HepG2 (cell line): ENCODE data around the gene FCAR. TPM values are rescaled to one million over a fixed set of nuclear protein-coding genes. Genes with fewer than 3 reads are reported as not detected.

Experiments used
- ATAC-seq: fragments of 200-7000 bp; cut with Tn5 transposase; 3 replicates; pipeline ENCODE4 v1.9.1; 2020; ENCODE audit warnings: mild to moderate bottlenecking, moderate library complexity
- Bru-seq: library from RNA; stranded (reverse); fragments of 400-500 nt; gene quantifications from one replicate; lab custom pipeline; 2021; lab: Mats Ljungman, UMichigan
- BruChase-seq, 2 experiments: library from RNA; stranded (reverse); fragments of 400-500 nt; gene quantifications; one replicate each; lab custom pipeline; 2021; lab: Mats Ljungman, UMichigan
- BruUV-seq: library from RNA; stranded (reverse); fragments of 400-500 nt; replicated peaks from 2 replicates; lab custom pipeline; 2021; lab: Mats Ljungman, UMichigan
- CTCF ChIA-PET: fragments of 300-600 bp; formaldehyde crosslinking; extraction: SDS; loops from one replicate; lab custom pipeline; 2021; ENCODE audit warnings: low total read pairs, inconsistent platforms, low intra/inter-chr PET ratio; lab: Yijun Ruan, JAX
- POLR2A ChIA-PET: fragments of 350-600 bp; sonication (Branson Sonifier 250); formaldehyde crosslinking; loops from one replicate; lab custom pipeline; 2020; ENCODE audit warnings: antibody characterized with exemption, inconsistent platforms; lab: Yijun Ruan, JAX
- DNase-seq: peaks from one replicate; pipeline ENCODE4 v3.0.0-alpha.2; 2015; ENCODE audit warnings: low spot score
- FAIRE-seq: peaks from 3 replicates; lab custom pipeline; 2011; peaks lifted over from hg19 to GRCh38; lab: Jason Lieb, UNC
- H2AFZ ChIP-seq: one replicate; pipeline ENCODE4 v1.6.1; 2011; ENCODE audit warnings: low read length, inconsistent platforms
- H3K27ac ChIP-seq: fragments of 300-600 bp; 3 replicates; pipeline ENCODE4 v1.8.0; 2011; ENCODE audit warnings: mixed run types, mild to moderate bottlenecking, mixed read lengths, low read length, inconsistent platforms; ENCODE audit not compliant: insufficient read depth; ENCODE audit errors: extremely low read length
- H3K27me3 ChIP-seq, 2 experiments: fragments of 200-600 bp in 1 of 2; 2 replicates in 1 of 2; 3 replicates in 1 of 2; pipeline versions ENCODE4 v1.6.0 to v1.8.0; 2011; ENCODE audit warnings: low read length in 2 of 2, mild to moderate bottlenecking in 2 of 2, moderate library complexity in 2 of 2, inconsistent platforms in 1 of 2; ENCODE audit not compliant: insufficient read depth in 2 of 2, control insufficient read depth in 1 of 2
- H3K36me3 ChIP-seq, 2 experiments: fragments of 200-600 bp in 1 of 2; replicated peaks in 1 of 2; 2 replicates in 1 of 2; 3 replicates in 1 of 2; pipeline versions ENCODE4 v1.5.1 to v1.8.0; 2011; ENCODE audit warnings: low read length in 2 of 2, inconsistent platforms in 1 of 2; ENCODE audit not compliant: insufficient read depth in 2 of 2, control insufficient read depth in 1 of 2
- H3K4me1 ChIP-seq: 2 replicates; pipeline ENCODE4 v1.5.1; 2012; ENCODE audit warnings: low read length, inconsistent platforms; ENCODE audit not compliant: insufficient read depth
- H3K4me2 ChIP-seq: 2 replicates; pipeline ENCODE4 v1.6.0; 2011; ENCODE audit warnings: low read depth, low read length, inconsistent platforms
- H3K4me3 ChIP-seq, 3 experiments: fragments of 200-600 bp in 1 of 3; sonication (generic), shearing (Covaris generic) in 1 of 3; replicated peaks in 1 of 3; 2 replicates each; pipeline ENCODE4 v1.5.1; 2011 to 2016; ENCODE audit warnings: low read length in 3 of 3, inconsistent platforms in 2 of 3, low read depth in 2 of 3, mild to moderate bottlenecking in 2 of 3, control low read depth in 1 of 3, mixed read lengths in 1 of 3; ENCODE audit not compliant: insufficient read depth in 1 of 3
- H3K79me2 ChIP-seq: one replicate; pipeline ENCODE4 v1.6.1; 2011; ENCODE audit warnings: low read length, inconsistent platforms; ENCODE audit not compliant: insufficient read depth
- H3K9ac ChIP-seq: 2 replicates; pipeline ENCODE4 v1.6.0; 2011; ENCODE audit warnings: mild to moderate bottlenecking, low read depth, low read length, inconsistent platforms; ENCODE audit not compliant: insufficient read depth
- H3K9me3 ChIP-seq: 2 replicates; pipeline ENCODE4 v1.5.1; 2012; ENCODE audit warnings: mild to moderate bottlenecking, low read length
- H4K20me1 ChIP-seq: 2 replicates; pipeline ENCODE4 v1.6.0; 2011; ENCODE audit warnings: inconsistent platforms, mild to moderate bottlenecking, low read length, moderate library complexity; ENCODE audit not compliant: insufficient read depth
- DPF2 ChIP-seq: sonication (generic); formaldehyde crosslinking; IDR thresholded peaks from 2 replicates; pipeline ENCODE4 v1.4.0; 2020; ENCODE audit warnings: mild to moderate bottlenecking, low read depth, missing genetic modification reagents, borderline replicate concordance
- HNF4A ChIP-seq: sonication (generic); formaldehyde crosslinking; IDR thresholded peaks from 2 replicates; pipeline ENCODE4 v1.4.0; 2020; ENCODE audit warnings: missing genetic modification reagents
- MEIS1 ChIP-seq: sonication (generic); formaldehyde crosslinking; IDR thresholded peaks from 2 replicates; pipeline ENCODE4 v1.9.0; 2021; ENCODE audit warnings: mild to moderate bottlenecking, missing genetic modification reagents, moderate library complexity, borderline replicate concordance
- SPEN ChIP-seq: sonication (generic); formaldehyde crosslinking; IDR thresholded peaks from 2 replicates; pipeline ENCODE4 v1.5.1; 2020; ENCODE audit warnings: low read depth, mild to moderate bottlenecking, missing genetic modification reagents
- ZBTB43 ChIP-seq: sonication (generic); formaldehyde crosslinking; conservative IDR thresholded peaks from 2 replicates; pipeline ENCODE4 v1.4.0; 2020; ENCODE audit warnings: missing genetic modification reagents
- ZNF709 ChIP-seq: sonication (generic); formaldehyde crosslinking; IDR thresholded peaks from 2 replicates; pipeline ENCODE4 v1.5.0; 2020; ENCODE audit warnings: mild to moderate bottlenecking, missing genetic modification reagents
- ZNF773 ChIP-seq: sonication (generic); formaldehyde crosslinking; IDR thresholded peaks from 2 replicates; pipeline ENCODE4 v1.4.0; 2020; ENCODE audit warnings: missing genetic modification reagents, borderline replicate concordance
- WGBS: methylation state at CpG from one replicate; pipeline ENCODE4 v1.1.6; 2017; ENCODE audit warnings: low lambda C conversion rate; 5-methylcytosine and 5-hydroxymethylcytosine counted together
- in situ Hi-C: cut with HindIII; loops from 2 replicates; pipeline ENCODE4 v1.10.0; 2017; ENCODE audit warnings: low pct_unique_long_range_greater_than_20kb; ENCODE audit not compliant: extremely low pct_ligation_motif_present
- intact Hi-C: fragments of 100-400 bp; cut with micrococcal nuclease; formaldehyde crosslinking; loops from one replicate; pipeline ENCODE4 v1.10.0; 2022; ENCODE audit not compliant: unreplicated experiment
- long read RNA-seq, 2 experiments: library from RNA in 1 of 2; library from polyadenylated mRNA in 1 of 2; stranded (forward) in 1 of 2; unstranded in 1 of 2; transcript quantifications; one replicate each; pipeline ENCODE4 v2.0.0, GENCODE V29; 2019 to 2022
- polyA minus RNA-seq, 3 experiments: library from RNA; depleted of rRNA, polyadenylated mRNA; stranded (reverse); fragments of >200 nt; gene quantifications; 2 replicates each; pipeline ENCODE4 v1.2.3, GENCODE V29; 2011; ENCODE audit warnings: low replicate concordance in 1 of 3
- polyA plus RNA-seq, 8 experiments: library from polyadenylated mRNA; depleted of rRNA in 3 of 8; stranded (reverse) in 7 of 8; unstranded in 1 of 8; fragments of >200 nt; fragmentation: Illumina TruSeq in 4 of 8; extraction: Trizol in 4 of 8; gene quantifications; 2 replicates each; pipeline versions ENCODE4 v1.2.1 to v1.2.3, GENCODE V29; 2011 to 2016; ENCODE audit warnings: low read depth in 4 of 8, missing spikeins in 1 of 8, mixed read lengths in 1 of 8; ENCODE audit not compliant: insufficient read depth in 1 of 8
- total RNA-seq, 5 experiments: library from RNA; depleted of rRNA; stranded (reverse); fragments of >200 nt; fragmentation: Illumina TruSeq; extraction: Trizol; gene quantifications; 2 replicates each; pipeline ENCODE4 v1.2.3, GENCODE V29; 2016; ENCODE audit warnings: low read depth in 1 of 5
- TF ChIP-seq, protein P1 (sequence below): sonication (generic); formaldehyde crosslinking; IDR thresholded peaks from 2 replicates; pipeline ENCODE4 v1.8.1; 2023; ENCODE audit warnings: mild to moderate bottlenecking, missing genetic modification reagents
- TF ChIP-seq, protein P2 (sequence below): sonication (generic); formaldehyde crosslinking; IDR thresholded peaks from 2 replicates; pipeline ENCODE4 v1.5.1; 2020; ENCODE audit warnings: mild to moderate bottlenecking, missing genetic modification reagents, moderate library complexity
- TF ChIP-seq, protein P3 (sequence below): sonication (generic); formaldehyde crosslinking; IDR thresholded peaks from 2 replicates; pipeline ENCODE4 v1.5.0; 2020; ENCODE audit warnings: missing genetic modification reagents

Gene FCAR
- total RNA-seq (2016; rRNA removed; fragmentation: Illumina TruSeq; extraction: Trizol) (not detected in 2 replicates), polyA plus RNA-seq (2011; rRNA removed) (not detected in 2 replicates), polyA minus RNA-seq (2011; rRNA and poly(A)+ RNA removed; ENCODE audit: low replicate concordance) (not detected in 2 replicates), Bru-seq, nascent RNA (not detected), BruChase-seq, experiment 1, labeled RNA remaining after a 6-hour chase (not detected), BruChase-seq, experiment 2, labeled RNA remaining after a 2-hour chase (not detected)
- total RNA-seq (2016; cell fraction: cytosol; rRNA removed; fragmentation: Illumina TruSeq; extraction: Trizol; ENCODE audit: low read depth), result not detected in 2 replicates
- total RNA-seq (2016; cell fraction: insoluble cytoplasmic fraction; rRNA removed; fragmentation: Illumina TruSeq; extraction: Trizol), result not detected in 2 replicates
- total RNA-seq (2016; cell fraction: membrane; rRNA removed; fragmentation: Illumina TruSeq; extraction: Trizol), result not detected in 2 replicates
- not detected in 2 replicates for total RNA-seq (2016; cell fraction: nucleus; rRNA removed; fragmentation: Illumina TruSeq; extraction: Trizol)
- polyA plus RNA-seq (2011; cell fraction: cytosol; rRNA removed), result not detected in 2 replicates
- polyA plus RNA-seq (2011; cell fraction: nucleus; rRNA removed), result not detected in 2 replicates
- polyA plus RNA-seq (2012), result not detected in 2 replicates
- not detected in 2 replicates for polyA plus RNA-seq (2016; cell fraction: cytosol; fragmentation: Illumina TruSeq; extraction: Trizol; ENCODE audit: low read depth)
- not detected in 2 replicates for polyA plus RNA-seq (2016; cell fraction: insoluble cytoplasmic fraction; fragmentation: Illumina TruSeq; extraction: Trizol; ENCODE audit: low read depth)
- not detected in 2 replicates for polyA plus RNA-seq (2016; cell fraction: membrane; fragmentation: Illumina TruSeq; extraction: Trizol; ENCODE audit: low read depth)
- not detected in 2 replicates for polyA plus RNA-seq (2016; cell fraction: nucleus; fragmentation: Illumina TruSeq; extraction: Trizol; ENCODE audit: insufficient read depth, low read depth)
- not detected in 2 replicates for polyA minus RNA-seq (2011; cell fraction: cytosol; rRNA and poly(A)+ RNA removed)
- polyA minus RNA-seq (2011; cell fraction: nucleus; rRNA and poly(A)+ RNA removed), result not detected in 2 replicates
- long read RNA-seq, experiment 1, result 0 reads
- long read RNA-seq, experiment 2, result 0 reads

- intact Hi-C loops, result no loop called here
- in situ Hi-C loops, result no loop called here
- Histone ChIP-seq H3K79me2 (no peaks in the 10 kb centered on the region), H3K4me2 (no peak within 1 kb of the TSS), H3K27me3 (no peaks in the 10 kb centered on the region), H3K9me3 (no peaks in the 10 kb centered on the region), H3K9ac (no peak within 1 kb of the TSS), H3K36me3 (no peaks in the 10 kb centered on the region), H3K4me3 (no peak within 1 kb of the TSS), H3K27ac (no peak within 1 kb of the TSS), H3K4me1 (no peaks in the 10 kb centered on the region), H4K20me1 (no peaks in the 10 kb centered on the region), H2AFZ (no peak within 1 kb of the TSS)
- no peak for ATAC-seq
- CTCF ChIA-PET, result no interaction called here
- DNase-seq, result no peak
- WGBS, result 12% methylated on average over 8 of the region's 8 CpGs
- POLR2A ChIA-PET, result no interaction called here
- no TSS peak for BruUV-seq
- FAIRE-seq, result no peak
- no peak for TF ChIP-seq DPF2
- TF ChIP-seq ZNF773 (CRISPR knock-in tag), result no peak
- TF ChIP-seq MEIS1 (CRISPR knock-in tag), result no peak
- TF ChIP-seq, protein P1, sequence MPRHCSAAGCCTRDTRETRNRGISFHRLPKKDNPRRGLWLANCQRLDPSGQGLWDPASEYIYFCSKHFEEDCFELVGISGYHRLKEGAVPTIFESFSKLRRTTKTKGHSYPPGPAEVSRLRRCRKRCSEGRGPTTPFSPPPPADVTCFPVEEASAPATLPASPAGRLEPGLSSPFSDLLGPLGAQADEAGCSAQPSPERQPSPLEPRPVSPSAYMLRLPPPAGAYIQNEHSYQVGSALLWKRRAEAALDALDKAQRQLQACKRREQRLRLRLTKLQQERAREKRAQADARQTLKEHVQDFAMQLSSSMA (CRISPR knock-in tag), result no peak
- TF ChIP-seq ZNF709 (CRISPR knock-in tag), result no peak
- TF ChIP-seq, protein P2, sequence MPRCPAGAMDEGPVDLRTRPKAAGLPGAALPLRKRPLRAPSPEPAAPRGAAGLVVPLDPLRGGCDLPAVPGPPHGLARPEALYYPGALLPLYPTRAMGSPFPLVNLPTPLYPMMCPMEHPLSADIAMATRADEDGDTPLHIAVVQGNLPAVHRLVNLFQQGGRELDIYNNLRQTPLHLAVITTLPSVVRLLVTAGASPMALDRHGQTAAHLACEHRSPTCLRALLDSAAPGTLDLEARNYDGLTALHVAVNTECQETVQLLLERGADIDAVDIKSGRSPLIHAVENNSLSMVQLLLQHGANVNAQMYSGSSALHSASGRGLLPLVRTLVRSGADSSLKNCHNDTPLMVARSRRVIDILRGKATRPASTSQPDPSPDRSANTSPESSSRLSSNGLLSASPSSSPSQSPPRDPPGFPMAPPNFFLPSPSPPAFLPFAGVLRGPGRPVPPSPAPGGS, result no peak
- no peak for TF ChIP-seq ZBTB43
- TF ChIP-seq SPEN, result no peak
- TF ChIP-seq HNF4A, result no peak
- TF ChIP-seq, protein P3, sequence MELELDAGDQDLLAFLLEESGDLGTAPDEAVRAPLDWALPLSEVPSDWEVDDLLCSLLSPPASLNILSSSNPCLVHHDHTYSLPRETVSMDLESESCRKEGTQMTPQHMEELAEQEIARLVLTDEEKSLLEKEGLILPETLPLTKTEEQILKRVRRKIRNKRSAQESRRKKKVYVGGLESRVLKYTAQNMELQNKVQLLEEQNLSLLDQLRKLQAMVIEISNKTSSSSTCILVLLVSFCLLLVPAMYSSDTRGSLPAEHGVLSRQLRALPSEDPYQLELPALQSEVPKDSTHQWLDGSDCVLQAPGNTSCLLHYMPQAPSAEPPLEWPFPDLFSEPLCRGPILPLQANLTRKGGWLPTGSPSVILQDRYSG (CRISPR knock-in tag), result no peak
Observed at GRCh38 chr19:54873990-54874389, at the start of gene FCAR. FCAR (plus strand) TSS chr19:54874235; CDS start chr19:54874290, 55 bp downstream.
